GM23338 (cell line): ENCODE results near the gene CYP2W1. TPM values are rescaled to one million over a fixed set of nuclear protein-coding genes. Genes with fewer than 3 reads are reported as not detected.

Experiments
- ATAC-seq: fragments of 200-7000 bp; cut with Tn5 transposase; 3 replicates; pipeline ENCODE4 v1.9.1; 2020
- DNase-seq: peaks from one replicate; pipeline ENCODE4 v3.0.0-alpha.2; 2015; ENCODE audit warnings: low spot score
- H2AFZ ChIP-seq: fragments of 200-600 bp; sonication (generic); 2 replicates; pipeline ENCODE4 v1.8.0; 2016; ENCODE audit warnings: antibody characterized with exemption, mild to moderate bottlenecking, moderate library complexity
- H3F3A ChIP-seq: fragments of 200-600 bp; sonication (generic); replicated peaks from 2 replicates; pipeline ENCODE4 v1.8.0; 2017; ENCODE audit warnings: antibody characterized with exemption, mixed run types, low read depth
- H3K27ac ChIP-seq: fragments of 200-600 bp; sonication (generic); 2 replicates; pipeline ENCODE4 v1.6.1; 2016; ENCODE audit warnings: low read depth
- H3K27me3 ChIP-seq: fragments of 200-600 bp; sonication (generic); 2 replicates; pipeline ENCODE4 v1.8.0; 2016; ENCODE audit warnings: mild to moderate bottlenecking, mixed run types, moderate library complexity; ENCODE audit not compliant: insufficient read depth
- H3K36me3 ChIP-seq: fragments of 200-600 bp; sonication (generic); 2 replicates; pipeline ENCODE4 v1.8.0; 2016; ENCODE audit warnings: mild to moderate bottlenecking; ENCODE audit not compliant: insufficient read depth
- H3K4me1 ChIP-seq: fragments of 200-600 bp; sonication (generic); 2 replicates; pipeline ENCODE4 v1.8.0; 2016; ENCODE audit warnings: mild to moderate bottlenecking, moderate library complexity; ENCODE audit not compliant: insufficient read depth
- H3K4me2 ChIP-seq: fragments of 200-600 bp; sonication (generic); 2 replicates; pipeline ENCODE4 v1.7.1; 2017; ENCODE audit warnings: mixed run types
- H3K4me3 ChIP-seq: fragments of 200-600 bp; sonication (generic); 2 replicates; pipeline ENCODE4 v1.6.1; 2016; ENCODE audit warnings: mixed run types
- H3K79me2 ChIP-seq: fragments of 200-600 bp; sonication (generic); replicated peaks from 2 replicates; pipeline ENCODE4 v1.8.0; 2017; ENCODE audit warnings: mild to moderate bottlenecking; ENCODE audit not compliant: insufficient read depth
- H3K9me2 ChIP-seq: fragments of 200-600 bp; sonication (generic); 2 replicates; pipeline ENCODE4 v1.8.0; 2017; ENCODE audit not compliant: insufficient read depth
- H4K20me1 ChIP-seq: fragments of 200-600 bp; sonication (generic); replicated peaks from 2 replicates; pipeline ENCODE4 v1.8.0; 2017; ENCODE audit warnings: mild to moderate bottlenecking; ENCODE audit not compliant: insufficient read depth
- H3K27ac Mint-ChIP-seq: 2 replicates; pipeline ENCODE4 v1.8.0; 2020; ENCODE audit warnings: inconsistent platforms, mild to moderate bottlenecking, moderate library complexity, mixed read lengths
- H3K27me3 Mint-ChIP-seq: 3 replicates; pipeline ENCODE4 v1.8.0; 2022; ENCODE audit warnings: low read depth, mild to moderate bottlenecking, moderate library complexity, mixed read lengths, inconsistent platforms; ENCODE audit not compliant: insufficient read depth, poor library complexity
- H3K36me3 Mint-ChIP-seq: 3 replicates; pipeline ENCODE4 v1.8.0; 2021; ENCODE audit warnings: low read depth, mild to moderate bottlenecking, inconsistent platforms, moderate library complexity, mixed read lengths
- H3K4me1 Mint-ChIP-seq: 3 replicates; pipeline ENCODE4 v1.8.0; 2020; ENCODE audit warnings: mild to moderate bottlenecking, inconsistent platforms, mixed read lengths
- H3K4me3 Mint-ChIP-seq: 3 replicates; pipeline ENCODE4 v1.8.0; 2021; ENCODE audit warnings: moderate library complexity, mild to moderate bottlenecking, inconsistent platforms, mixed read lengths
- H3K9me3 Mint-ChIP-seq: 3 replicates; pipeline ENCODE4 v1.8.0; 2020; ENCODE audit warnings: moderate library complexity, mild to moderate bottlenecking, inconsistent platforms, mixed read lengths
- CREB1 ChIP-seq: fragments of 250-450 bp; sonication (Bioruptor Pico); IDR thresholded peaks from 2 replicates; pipeline ENCODE4 v1.5.0; 2020; ENCODE audit warnings: low read depth, mild to moderate bottlenecking, moderate library complexity
- CTCF ChIP-seq, 2 experiments: fragments of 200-600 bp in 1 of 2; sonication (generic) in 1 of 2; conservative IDR thresholded peaks; 2 replicates each; pipeline versions ENCODE4 v1.5.1 to v1.6.1; 2016 to 2017; ENCODE audit warnings: antibody characterized with exemption in 2 of 2, low read depth in 2 of 2, mild to moderate bottlenecking in 2 of 2, moderate library complexity in 1 of 2
- ETS1 ChIP-seq: IDR thresholded peaks from 2 replicates; pipeline ENCODE4 v1.6.1; 2016; ENCODE audit warnings: antibody characterized with exemption
- EZH2 ChIP-seq: fragments of 200-600 bp; sonication (generic); IDR thresholded peaks from one replicate; pipeline ENCODE4 v1.8.0; 2017; ENCODE audit warnings: antibody characterized with exemption, mild to moderate bottlenecking, low read depth; ENCODE audit not compliant: unreplicated experiment
- EZH2phosphoT487 ChIP-seq: fragments of 200-600 bp; sonication (generic); IDR thresholded peaks from one replicate; pipeline ENCODE4 v1.8.1; 2018; ENCODE audit warnings: antibody characterized with exemption; ENCODE audit not compliant: unreplicated experiment
- JUNB ChIP-seq: IDR thresholded peaks from one replicate; pipeline ENCODE4 v1.6.1; 2016; ENCODE audit warnings: antibody characterized with exemption; ENCODE audit not compliant: unreplicated experiment
- REST ChIP-seq: IDR thresholded peaks from one replicate; pipeline ENCODE4 v1.6.1; 2018; ENCODE audit warnings: antibody characterized with exemption; ENCODE audit not compliant: unreplicated experiment
- STAT1 ChIP-seq: IDR thresholded peaks from one replicate; pipeline ENCODE4 v1.6.1; 2016; ENCODE audit warnings: antibody characterized with exemption; ENCODE audit not compliant: unreplicated experiment
- ZNF114 ChIP-seq: fragments of 250-450 bp; sonication (Bioruptor Pico); IDR thresholded peaks from 2 replicates; pipeline ENCODE4 v1.5.0; 2020; ENCODE audit warnings: mild to moderate bottlenecking, moderate library complexity
- ZNF331 ChIP-seq: fragments of 250-450 bp; sonication (Bioruptor Pico); IDR thresholded peaks from 2 replicates; pipeline ENCODE4 v1.5.0; 2020; ENCODE audit warnings: low read depth, mild to moderate bottlenecking, moderate library complexity
- ZNF462 ChIP-seq: fragments of 250-450 bp; sonication (Bioruptor Pico); IDR thresholded peaks from 2 replicates; pipeline ENCODE4 v1.5.0; 2020; ENCODE audit warnings: mild to moderate bottlenecking, moderate library complexity
- polyA plus RNA-seq: library from polyadenylated mRNA; unstranded; fragments of >200 nt; fragmentation: Nextera tagmentation; extraction: Ambion mirVana; gene quantifications from 2 replicates; pipeline ENCODE4 v1.2.1, GENCODE V29; 2016
- total RNA-seq: library from RNA; depleted of rRNA; stranded (reverse); fragments of >200 nt; shearing (Covaris generic); gene quantifications from 2 replicates; pipeline ENCODE4 v1.2.3, GENCODE V29; 2014

CYP2W1 gene
- total and polyA plus RNA-seq, 2 experiments from 2014 or later, result not detected

- H4K20me1 ChIP-seq, result peaks cover 5% of the 10 kb centered on the region
- Mint-ChIP-seq H3K4me1 (no peaks in the 10 kb centered on the region; the same call in 2 of the 3 replicates), H3K36me3 (peaks cover 15% of the 10 kb centered on the region), H3K27ac (no peak overlapping the region), H3K4me3 (no peak overlapping the region), H3K9me3 (no peaks in the 10 kb centered on the region; the same call in 1 of the 3 replicates), H3K27me3 (peaks cover 11% of the 10 kb centered on the region)
- no peak overlapping the region for H3K4me3 ChIP-seq
- no peak overlapping the region for H2AFZ ChIP-seq
- H3K27me3 ChIP-seq, result no peaks in the 10 kb centered on the region
- H3K4me2 ChIP-seq, result no peak overlapping the region
- H3K9me2 ChIP-seq, result no peaks in the 10 kb centered on the region
- H3K27ac ChIP-seq, result no peak overlapping the region
- no peaks in the 10 kb centered on the region for H3K36me3 ChIP-seq
- DNase-seq (no peak), ATAC-seq (no peak)
- H3K79me2 ChIP-seq, result peaks cover 4% of the 10 kb centered on the region; the same call in 1 of the 2 replicates
- peaks cover 4% of the 10 kb centered on the region; the same call in 1 of the 2 replicates for H3F3A ChIP-seq
- TF ChIP-seq EZH2 (no peak), ZNF114 (CRISPR knock-in tag) (no peak), REST (no peak), EZH2phosphoT487 (no peak), ETS1 (no peak), ZNF331 (CRISPR knock-in tag) (no peak), CTCF (conservative IDR thresholded peaks at IDR 0.05; ENCODE audit: low read depth in 2 of 2) (no peak), ZNF462 (CRISPR knock-in tag) (no peak), STAT1 (no peak), JUNB (no peak), CREB1 (CRISPR knock-in tag) (no peak)
- H3K4me1 ChIP-seq, result no peaks in the 10 kb centered on the region
Observed at GRCh38 chr7:1021931-1022330, 39.0 kb downstream of the CYP2W1 start.
